HepG2 (cell line): Measurements from ENCODE around the gene MFNG. TPM values are rescaled to one million over a fixed set of nuclear protein-coding genes. Genes with fewer than 3 reads are reported as not detected.

ENCODE experiments used
- ARNT2 ChIP-seq: sonication (generic); formaldehyde crosslinking; IDR thresholded peaks from 2 replicates; pipeline ENCODE4 v1.8.0; 2022; ENCODE audit warnings: mild to moderate bottlenecking, low read depth, missing genetic modification reagents, moderate library complexity
- BRCA1 ChIP-seq: sonication (generic); formaldehyde crosslinking; IDR thresholded peaks from 2 replicates; pipeline ENCODE4 v1.4.0; 2020; ENCODE audit warnings: missing genetic modification reagents
- FOSL1 ChIP-seq: sonication (generic); formaldehyde crosslinking; IDR thresholded peaks from 2 replicates; pipeline ENCODE4 v1.9.0; 2021; ENCODE audit warnings: missing genetic modification reagents, borderline replicate concordance
- MATR3 ChIP-seq: sonication (generic); formaldehyde crosslinking; IDR thresholded peaks from 2 replicates; pipeline ENCODE4 v1.4.0; 2020; ENCODE audit warnings: missing genetic modification reagents
- NCOA1 ChIP-seq: sonication (generic); formaldehyde crosslinking; IDR thresholded peaks from 2 replicates; pipeline ENCODE4 v1.9.0; 2021; ENCODE audit warnings: missing genetic modification reagents
- TCF7L2 ChIP-seq: IDR thresholded peaks from 2 replicates; pipeline ENCODE4 v1.6.1; 2011; ENCODE audit warnings: mild to moderate bottlenecking, low read depth, low read length, moderate library complexity
- TEAD2 ChIP-seq: sonication (generic); formaldehyde crosslinking; IDR thresholded peaks from 2 replicates; pipeline ENCODE4 v1.9.0; 2021; ENCODE audit warnings: missing genetic modification reagents
- ZBTB21 ChIP-seq: sonication (generic); formaldehyde crosslinking; IDR thresholded peaks from 2 replicates; pipeline ENCODE4 v1.4.0; 2020; ENCODE audit warnings: missing genetic modification reagents
- ZNF367 ChIP-seq: sonication (generic); formaldehyde crosslinking; IDR thresholded peaks from 2 replicates; pipeline ENCODE4 v1.4.0; 2020; ENCODE audit warnings: missing genetic modification reagents, borderline replicate concordance
- ZNF557 ChIP-seq: sonication (generic); formaldehyde crosslinking; IDR thresholded peaks from 2 replicates; pipeline ENCODE4 v1.4.0; 2020; ENCODE audit warnings: missing genetic modification reagents
- polyA plus RNA-seq, 8 experiments: library from polyadenylated mRNA; depleted of rRNA in 3 of 8; stranded (reverse) in 7 of 8; unstranded in 1 of 8; fragments of >200 nt; fragmentation: Illumina TruSeq in 4 of 8; extraction: Trizol in 4 of 8; gene quantifications; 2 replicates each; pipeline versions ENCODE4 v1.2.1 to v1.2.3, GENCODE V29; 2011 to 2016; ENCODE audit warnings: low read depth in 4 of 8, missing spikeins in 1 of 8, mixed read lengths in 1 of 8; ENCODE audit not compliant: insufficient read depth in 1 of 8
- total RNA-seq, 5 experiments: library from RNA; depleted of rRNA; stranded (reverse); fragments of >200 nt; fragmentation: Illumina TruSeq; extraction: Trizol; gene quantifications; 2 replicates each; pipeline ENCODE4 v1.2.3, GENCODE V29; 2016; ENCODE audit warnings: low read depth in 1 of 5
- TF ChIP-seq, protein P1 (sequence below): IDR thresholded peaks from 2 replicates; pipeline ENCODE4 v1.6.1; 2016
- TF ChIP-seq, protein P2 (sequence below): IDR thresholded peaks from 2 replicates; pipeline ENCODE4 v1.6.1; 2016; ENCODE audit warnings: missing compliant biosample characterization, missing genetic modification reagents, borderline replicate concordance
- TF ChIP-seq, protein P3 (sequence below): sonication (generic); formaldehyde crosslinking; IDR thresholded peaks from 2 replicates; pipeline ENCODE4 v1.8.1; 2023; ENCODE audit warnings: missing genetic modification reagents, inconsistent platforms, borderline replicate concordance
- TF ChIP-seq, protein P4 (sequence below): sonication (generic); formaldehyde crosslinking; conservative IDR thresholded peaks from 2 replicates; pipeline ENCODE4 v1.5.0; 2020; ENCODE audit warnings: missing genetic modification reagents
- TF ChIP-seq, protein P5 (sequence below): sonication (generic); formaldehyde crosslinking; conservative IDR thresholded peaks from 2 replicates; pipeline ENCODE4 v1.8.1; 2023; ENCODE audit warnings: missing genetic modification reagents
- TF ChIP-seq, protein P6 (sequence below): sonication (generic); formaldehyde crosslinking; IDR thresholded peaks from 2 replicates; pipeline ENCODE4 v1.8.1; 2022; ENCODE audit warnings: mild to moderate bottlenecking, missing genetic modification reagents

The MFNG gene
- total and polyA plus RNA-seq, 2 of the 13 experiments (the other 11 are each of a cell fraction or from before 2014, with no cell fraction given), result 1.0 to 11.7 TPM

DNA sequence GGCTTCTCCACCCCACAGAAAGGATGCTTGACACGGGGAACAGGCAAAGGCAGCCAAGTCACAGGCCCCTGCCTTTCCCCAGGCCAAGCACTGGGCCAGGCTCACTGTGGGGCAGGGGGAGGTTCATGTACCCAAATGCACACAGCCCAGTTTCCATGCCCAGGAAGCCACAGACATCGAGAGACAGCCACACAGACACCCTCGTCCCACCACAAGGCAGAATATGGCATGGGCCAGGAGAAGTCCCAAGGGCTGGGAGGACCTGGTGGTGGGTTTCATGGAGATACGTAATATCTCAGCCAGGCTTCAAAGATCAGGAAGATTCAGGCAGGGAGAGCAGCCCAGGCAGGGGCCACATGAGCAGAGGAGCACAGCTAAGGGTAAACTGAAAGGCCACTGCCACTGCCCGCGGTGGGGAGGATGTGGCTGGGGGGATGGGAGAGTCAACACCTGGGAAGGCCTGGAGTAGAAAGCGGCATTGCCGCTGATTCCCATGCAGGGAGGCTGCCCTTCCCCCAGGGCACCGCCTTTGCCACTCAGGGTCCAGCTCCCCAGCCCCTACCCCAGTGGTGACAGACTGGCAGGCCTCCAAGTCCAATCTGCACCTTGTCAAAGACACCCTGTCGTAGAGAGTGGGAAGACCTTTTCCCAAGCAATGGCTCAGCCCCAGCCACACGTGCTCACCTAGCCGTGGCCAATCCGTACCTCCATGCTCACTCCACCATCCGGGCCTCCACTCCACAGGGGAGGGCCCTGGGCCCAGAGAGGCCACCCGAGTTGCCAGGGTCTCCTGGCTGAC, 2.4 kb upstream of the MFNG start (continued):
- no peak for TF ChIP-seq FOSL1 (CRISPR knock-in tag)
- no peak for TF ChIP-seq TEAD2
- TF ChIP-seq, protein P1, sequence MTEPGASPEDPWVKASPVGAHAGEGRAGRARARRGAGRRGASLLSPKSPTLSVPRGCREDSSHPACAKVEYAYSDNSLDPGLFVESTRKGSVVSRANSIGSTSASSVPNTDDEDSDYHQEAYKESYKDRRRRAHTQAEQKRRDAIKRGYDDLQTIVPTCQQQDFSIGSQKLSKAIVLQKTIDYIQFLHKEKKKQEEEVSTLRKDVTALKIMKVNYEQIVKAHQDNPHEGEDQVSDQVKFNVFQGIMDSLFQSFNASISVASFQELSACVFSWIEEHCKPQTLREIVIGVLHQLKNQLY (CRISPR knock-in tag), result peak; percentile 71; the same call in 1 of the 2 replicates
- TF ChIP-seq ZNF557 (CRISPR knock-in tag), result no peak
- TF ChIP-seq, protein P2, sequence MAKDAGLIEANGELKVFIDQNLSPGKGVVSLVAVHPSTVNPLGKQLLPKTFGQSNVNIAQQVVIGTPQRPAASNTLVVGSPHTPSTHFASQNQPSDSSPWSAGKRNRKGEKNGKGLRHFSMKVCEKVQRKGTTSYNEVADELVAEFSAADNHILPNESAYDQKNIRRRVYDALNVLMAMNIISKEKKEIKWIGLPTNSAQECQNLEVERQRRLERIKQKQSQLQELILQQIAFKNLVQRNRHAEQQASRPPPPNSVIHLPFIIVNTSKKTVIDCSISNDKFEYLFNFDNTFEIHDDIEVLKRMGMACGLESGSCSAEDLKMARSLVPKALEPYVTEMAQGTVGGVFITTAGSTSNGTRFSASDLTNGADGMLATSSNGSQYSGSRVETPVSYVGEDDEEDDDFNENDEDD, result no peak; the same call in 1 of the 2 replicates
- TF ChIP-seq, protein P3, sequence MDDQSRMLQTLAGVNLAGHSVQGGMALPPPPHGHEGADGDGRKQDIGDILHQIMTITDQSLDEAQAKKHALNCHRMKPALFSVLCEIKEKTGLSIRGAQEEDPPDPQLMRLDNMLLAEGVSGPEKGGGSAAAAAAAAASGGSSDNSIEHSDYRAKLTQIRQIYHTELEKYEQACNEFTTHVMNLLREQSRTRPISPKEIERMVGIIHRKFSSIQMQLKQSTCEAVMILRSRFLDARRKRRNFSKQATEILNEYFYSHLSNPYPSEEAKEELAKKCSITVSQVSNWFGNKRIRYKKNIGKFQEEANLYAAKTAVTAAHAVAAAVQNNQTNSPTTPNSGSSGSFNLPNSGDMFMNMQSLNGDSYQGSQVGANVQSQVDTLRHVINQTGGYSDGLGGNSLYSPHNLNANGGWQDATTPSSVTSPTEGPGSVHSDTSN (CRISPR knock-in tag), result no peak
- TF ChIP-seq, protein P4, sequence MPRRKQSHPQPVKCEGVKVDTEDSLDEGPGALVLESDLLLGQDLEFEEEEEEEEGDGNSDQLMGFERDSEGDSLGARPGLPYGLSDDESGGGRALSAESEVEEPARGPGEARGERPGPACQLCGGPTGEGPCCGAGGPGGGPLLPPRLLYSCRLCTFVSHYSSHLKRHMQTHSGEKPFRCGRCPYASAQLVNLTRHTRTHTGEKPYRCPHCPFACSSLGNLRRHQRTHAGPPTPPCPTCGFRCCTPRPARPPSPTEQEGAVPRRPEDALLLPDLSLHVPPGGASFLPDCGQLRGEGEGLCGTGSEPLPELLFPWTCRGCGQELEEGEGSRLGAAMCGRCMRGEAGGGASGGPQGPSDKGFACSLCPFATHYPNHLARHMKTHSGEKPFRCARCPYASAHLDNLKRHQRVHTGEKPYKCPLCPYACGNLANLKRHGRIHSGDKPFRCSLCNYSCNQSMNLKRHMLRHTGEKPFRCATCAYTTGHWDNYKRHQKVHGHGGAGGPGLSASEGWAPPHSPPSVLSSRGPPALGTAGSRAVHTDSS (CRISPR knock-in tag), result no peak
- TF ChIP-seq ZNF367 (CRISPR knock-in tag), result no peak
- TF ChIP-seq, protein P5, sequence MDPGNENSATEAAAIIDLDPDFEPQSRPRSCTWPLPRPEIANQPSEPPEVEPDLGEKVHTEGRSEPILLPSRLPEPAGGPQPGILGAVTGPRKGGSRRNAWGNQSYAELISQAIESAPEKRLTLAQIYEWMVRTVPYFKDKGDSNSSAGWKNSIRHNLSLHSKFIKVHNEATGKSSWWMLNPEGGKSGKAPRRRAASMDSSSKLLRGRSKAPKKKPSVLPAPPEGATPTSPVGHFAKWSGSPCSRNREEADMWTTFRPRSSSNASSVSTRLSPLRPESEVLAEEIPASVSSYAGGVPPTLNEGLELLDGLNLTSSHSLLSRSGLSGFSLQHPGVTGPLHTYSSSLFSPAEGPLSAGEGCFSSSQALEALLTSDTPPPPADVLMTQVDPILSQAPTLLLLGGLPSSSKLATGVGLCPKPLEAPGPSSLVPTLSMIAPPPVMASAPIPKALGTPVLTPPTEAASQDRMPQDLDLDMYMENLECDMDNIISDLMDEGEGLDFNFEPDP (CRISPR knock-in tag), result no peak
- TF ChIP-seq BRCA1, result peak; percentile 45; the same call in 1 of the 2 replicates
- no peak for TF ChIP-seq MATR3
- no peak; the same call in 1 of the 2 replicates for TF ChIP-seq ARNT2
- TF ChIP-seq, protein P6, sequence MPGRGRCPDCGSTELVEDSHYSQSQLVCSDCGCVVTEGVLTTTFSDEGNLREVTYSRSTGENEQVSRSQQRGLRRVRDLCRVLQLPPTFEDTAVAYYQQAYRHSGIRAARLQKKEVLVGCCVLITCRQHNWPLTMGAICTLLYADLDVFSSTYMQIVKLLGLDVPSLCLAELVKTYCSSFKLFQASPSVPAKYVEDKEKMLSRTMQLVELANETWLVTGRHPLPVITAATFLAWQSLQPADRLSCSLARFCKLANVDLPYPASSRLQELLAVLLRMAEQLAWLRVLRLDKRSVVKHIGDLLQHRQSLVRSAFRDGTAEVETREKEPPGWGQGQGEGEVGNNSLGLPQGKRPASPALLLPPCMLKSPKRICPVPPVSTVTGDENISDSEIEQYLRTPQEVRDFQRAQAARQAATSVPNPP (CRISPR knock-in tag), result no peak
- TF ChIP-seq ZBTB21 (CRISPR knock-in tag), result no peak
- no peak for TF ChIP-seq TCF7L2
- TF ChIP-seq NCOA1 (CRISPR knock-in tag), result no peak
